HepG2 (cell line): ENCODE data around the gene RABGAP1. TPM values are rescaled to one million over a fixed set of nuclear protein-coding genes. Genes with fewer than 3 reads are reported as not detected.

Experiments
- ATAC-seq: fragments of 200-7000 bp; cut with Tn5 transposase; 3 replicates; pipeline ENCODE4 v1.9.1; 2020; ENCODE audit warnings: mild to moderate bottlenecking, moderate library complexity
- BruUV-seq: library from RNA; stranded (reverse); fragments of 400-500 nt; replicated peaks from 2 replicates; lab custom pipeline; 2021; lab: Mats Ljungman, UMichigan
- CTCF ChIA-PET: fragments of 300-600 bp; formaldehyde crosslinking; extraction: SDS; loops from one replicate; lab custom pipeline; 2021; ENCODE audit warnings: low total read pairs, inconsistent platforms, low intra/inter-chr PET ratio; lab: Yijun Ruan, JAX
- POLR2A ChIA-PET: fragments of 350-600 bp; sonication (Branson Sonifier 250); formaldehyde crosslinking; loops from one replicate; lab custom pipeline; 2020; ENCODE audit warnings: antibody characterized with exemption, inconsistent platforms; lab: Yijun Ruan, JAX
- DNase-seq: peaks from one replicate; pipeline ENCODE4 v3.0.0-alpha.2; 2015; ENCODE audit warnings: low spot score
- FAIRE-seq: peaks from 3 replicates; lab custom pipeline; 2011; peaks lifted over from hg19 to GRCh38; lab: Jason Lieb, UNC
- H2AFZ ChIP-seq: one replicate; pipeline ENCODE4 v1.6.1; 2011; ENCODE audit warnings: low read length, inconsistent platforms
- H3K27ac ChIP-seq: fragments of 300-600 bp; 3 replicates; pipeline ENCODE4 v1.8.0; 2011; ENCODE audit warnings: mixed run types, mild to moderate bottlenecking, mixed read lengths, low read length, inconsistent platforms; ENCODE audit not compliant: insufficient read depth; ENCODE audit errors: extremely low read length
- H3K27me3 ChIP-seq, 2 experiments: fragments of 200-600 bp in 1 of 2; 2 replicates in 1 of 2; 3 replicates in 1 of 2; pipeline versions ENCODE4 v1.6.0 to v1.8.0; 2011; ENCODE audit warnings: low read length in 2 of 2, mild to moderate bottlenecking in 2 of 2, moderate library complexity in 2 of 2, inconsistent platforms in 1 of 2; ENCODE audit not compliant: insufficient read depth in 2 of 2, control insufficient read depth in 1 of 2
- H3K36me3 ChIP-seq, 2 experiments: fragments of 200-600 bp in 1 of 2; replicated peaks in 1 of 2; 2 replicates in 1 of 2; 3 replicates in 1 of 2; pipeline versions ENCODE4 v1.5.1 to v1.8.0; 2011; ENCODE audit warnings: low read length in 2 of 2, inconsistent platforms in 1 of 2; ENCODE audit not compliant: insufficient read depth in 2 of 2, control insufficient read depth in 1 of 2
- H3K4me1 ChIP-seq: 2 replicates; pipeline ENCODE4 v1.5.1; 2012; ENCODE audit warnings: low read length, inconsistent platforms; ENCODE audit not compliant: insufficient read depth
- H3K4me2 ChIP-seq: 2 replicates; pipeline ENCODE4 v1.6.0; 2011; ENCODE audit warnings: low read depth, low read length, inconsistent platforms
- H3K4me3 ChIP-seq, 3 experiments: fragments of 200-600 bp in 1 of 3; sonication (generic), shearing (Covaris generic) in 1 of 3; replicated peaks in 1 of 3; 2 replicates each; pipeline ENCODE4 v1.5.1; 2011 to 2016; ENCODE audit warnings: low read length in 3 of 3, inconsistent platforms in 2 of 3, low read depth in 2 of 3, mild to moderate bottlenecking in 2 of 3, control low read depth in 1 of 3, mixed read lengths in 1 of 3; ENCODE audit not compliant: insufficient read depth in 1 of 3
- H3K79me2 ChIP-seq: one replicate; pipeline ENCODE4 v1.6.1; 2011; ENCODE audit warnings: low read length, inconsistent platforms; ENCODE audit not compliant: insufficient read depth
- H3K9ac ChIP-seq: 2 replicates; pipeline ENCODE4 v1.6.0; 2011; ENCODE audit warnings: mild to moderate bottlenecking, low read depth, low read length, inconsistent platforms; ENCODE audit not compliant: insufficient read depth
- H3K9me3 ChIP-seq: 2 replicates; pipeline ENCODE4 v1.5.1; 2012; ENCODE audit warnings: mild to moderate bottlenecking, low read length
- H4K20me1 ChIP-seq: 2 replicates; pipeline ENCODE4 v1.6.0; 2011; ENCODE audit warnings: inconsistent platforms, mild to moderate bottlenecking, low read length, moderate library complexity; ENCODE audit not compliant: insufficient read depth
- ARNTL ChIP-seq: sonication (generic); formaldehyde crosslinking; IDR thresholded peaks from 2 replicates; pipeline ENCODE4 v1.4.0; 2020; ENCODE audit warnings: mild to moderate bottlenecking, missing genetic modification reagents
- ATF7-NPFF ChIP-seq: sonication (generic); formaldehyde crosslinking; IDR thresholded peaks from 2 replicates; pipeline ENCODE4 v1.8.1; 2023; ENCODE audit warnings: mild to moderate bottlenecking, low read depth, missing genetic modification reagents, moderate library complexity
- BCL6 ChIP-seq: IDR thresholded peaks from 2 replicates; pipeline ENCODE4 v1.6.1; 2016; ENCODE audit warnings: missing genetic modification reagents, missing compliant biosample characterization
- FOXP1 ChIP-seq, 2 experiments: fragments of 450-650 bp in 1 of 2; IDR thresholded peaks; 2 replicates each; pipeline ENCODE4 v1.6.1; 2017 to 2018; ENCODE audit warnings: antibody characterized with exemption in 1 of 2
- ISL2 ChIP-seq: sonication (generic); formaldehyde crosslinking; IDR thresholded peaks from 2 replicates; pipeline ENCODE4 v1.5.0; 2020; ENCODE audit warnings: missing genetic modification reagents
- JARID2 ChIP-seq: sonication (generic); formaldehyde crosslinking; IDR thresholded peaks from 2 replicates; pipeline ENCODE4 v1.8.1; 2023; ENCODE audit warnings: missing genetic modification reagents, inconsistent platforms; ENCODE audit not compliant: insufficient replicate concordance
- KAT8 ChIP-seq: IDR thresholded peaks from 2 replicates; pipeline ENCODE4 v1.6.1; 2016; ENCODE audit warnings: missing genetic modification reagents, missing compliant biosample characterization
- NFATC3 ChIP-seq: sonication (generic); formaldehyde crosslinking; IDR thresholded peaks from 2 replicates; pipeline ENCODE4 v1.5.1; 2020; ENCODE audit warnings: mild to moderate bottlenecking, missing genetic modification reagents
- RAD51 ChIP-seq: fragments of 450-650 bp; IDR thresholded peaks from 2 replicates; pipeline ENCODE4 v1.6.1; 2016; ENCODE audit warnings: borderline replicate concordance
- SIN3A ChIP-seq: IDR thresholded peaks from 2 replicates; pipeline ENCODE4 v1.6.1; 2011; ENCODE audit warnings: low read depth, mild to moderate bottlenecking, control low read depth, low read length, borderline replicate concordance
- SRY ChIP-seq: sonication (generic); formaldehyde crosslinking; IDR thresholded peaks from 2 replicates; pipeline ENCODE4 v1.8.0; 2022; ENCODE audit warnings: mild to moderate bottlenecking, missing genetic modification reagents
- SUZ12 ChIP-seq: fragments of 150-350 bp; IDR thresholded peaks from 2 replicates; pipeline ENCODE4 v1.6.1; 2014; ENCODE audit warnings: low read depth, low read length
- ZFP62 ChIP-seq: sonication (generic); formaldehyde crosslinking; IDR thresholded peaks from 2 replicates; pipeline ENCODE4 v1.4.0; 2020; ENCODE audit warnings: missing genetic modification reagents
- ZNF12 ChIP-seq: sonication (generic); formaldehyde crosslinking; IDR thresholded peaks from 2 replicates; pipeline ENCODE4 v1.5.0; 2020; ENCODE audit warnings: missing genetic modification reagents
- ZNF674 ChIP-seq: sonication (generic); formaldehyde crosslinking; IDR thresholded peaks from 2 replicates; pipeline ENCODE4 v1.5.0; 2020; ENCODE audit warnings: low read depth, mild to moderate bottlenecking, missing genetic modification reagents
- ZNF761 ChIP-seq: sonication (generic); formaldehyde crosslinking; conservative IDR thresholded peaks from 2 replicates; pipeline ENCODE4 v1.4.0; 2020; ENCODE audit warnings: mild to moderate bottlenecking, missing genetic modification reagents
- in situ Hi-C: cut with HindIII; loops from 2 replicates; pipeline ENCODE4 v1.10.0; 2017; ENCODE audit warnings: low pct_unique_long_range_greater_than_20kb; ENCODE audit not compliant: extremely low pct_ligation_motif_present
- intact Hi-C: fragments of 100-400 bp; cut with micrococcal nuclease; formaldehyde crosslinking; loops from one replicate; pipeline ENCODE4 v1.10.0; 2022; ENCODE audit not compliant: unreplicated experiment
- polyA plus RNA-seq, 8 experiments: library from polyadenylated mRNA; depleted of rRNA in 3 of 8; stranded (reverse) in 7 of 8; unstranded in 1 of 8; fragments of >200 nt; fragmentation: Illumina TruSeq in 4 of 8; extraction: Trizol in 4 of 8; gene quantifications; 2 replicates each; pipeline versions ENCODE4 v1.2.1 to v1.2.3, GENCODE V29; 2011 to 2016; ENCODE audit warnings: low read depth in 4 of 8, missing spikeins in 1 of 8, mixed read lengths in 1 of 8; ENCODE audit not compliant: insufficient read depth in 1 of 8
- total RNA-seq, 5 experiments: library from RNA; depleted of rRNA; stranded (reverse); fragments of >200 nt; fragmentation: Illumina TruSeq; extraction: Trizol; gene quantifications; 2 replicates each; pipeline ENCODE4 v1.2.3, GENCODE V29; 2016; ENCODE audit warnings: low read depth in 1 of 5
- TF ChIP-seq, protein P1 (sequence below): sonication (generic); formaldehyde crosslinking; IDR thresholded peaks from 2 replicates; pipeline ENCODE4 v1.4.0; 2020; ENCODE audit warnings: missing genetic modification reagents, low read depth, mild to moderate bottlenecking, borderline replicate concordance
- TF ChIP-seq, protein P2 (sequence below): sonication (generic); formaldehyde crosslinking; IDR thresholded peaks from 2 replicates; pipeline ENCODE4 v1.4.0; 2020; ENCODE audit warnings: missing genetic modification reagents

Gene RABGAP1
- total and polyA plus RNA-seq, 2 of the 13 experiments (the other 11 are each of a cell fraction or from before 2014, with no cell fraction given): 19.1 to 19.3 TPM

DNA sequence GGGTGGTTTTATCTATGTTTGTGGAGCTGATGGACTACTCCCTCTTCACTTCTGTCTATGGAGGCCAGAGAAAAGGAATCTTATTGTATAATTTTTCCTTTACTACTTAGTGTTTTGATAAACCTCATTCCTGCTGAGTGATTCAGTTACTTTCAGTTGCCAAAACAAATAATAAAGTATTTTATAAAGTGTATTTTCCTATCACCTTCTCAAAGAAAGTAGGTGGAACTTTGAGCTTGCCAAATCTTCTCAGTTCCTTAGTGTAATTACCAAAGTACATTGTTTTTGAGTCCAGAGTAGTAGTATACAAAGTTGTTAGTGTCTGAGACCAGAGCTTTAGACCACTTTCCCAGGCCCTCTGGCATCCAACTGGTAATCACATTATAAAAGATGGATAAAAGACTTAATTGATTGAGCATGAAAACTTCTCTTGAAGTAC, 13.5 kb downstream of the RABGAP1 start:
- Histone ChIP-seq H3K9me3 (no peaks in the 10 kb centered on the region), H4K20me1 (no peaks in the 10 kb centered on the region), H3K4me1 (no peaks in the 10 kb centered on the region; the same call in 1 of the 2 replicates), H3K4me2 (no peak overlapping the region), H3K27me3 (no peaks in the 10 kb centered on the region), H3K27ac (no peak overlapping the region), H3K79me2 (peaks cover 71% of the 10 kb centered on the region), H3K4me3 (no peak overlapping the region), H3K9ac (no peak overlapping the region), H2AFZ (no peak overlapping the region), H3K36me3 (peaks cover 0 to 7% of the 10 kb centered on the region in 2 experiments; a peak in 1 of 5 replicates)
- intact Hi-C loops: no loop called here
- TF ChIP-seq ISL2 (CRISPR knock-in tag) (no peak), JARID2 (CRISPR knock-in tag) (no peak), SUZ12 (no peak), FOXP1 (IDR thresholded peaks at IDR 0.05) (no peak), FOXP1 (CRISPR knock-in tag; IDR thresholded peaks at IDR 0.05) (no peak), SIN3A (no peak), BCL6 (CRISPR knock-in tag) (no peak), RAD51 (no peak), ARNTL (no peak), ZNF12 (CRISPR knock-in tag) (no peak), ZFP62 (CRISPR knock-in tag) (no peak), SRY (no peak), ZNF674 (CRISPR knock-in tag) (no peak), ATF7-NPFF (CRISPR knock-in tag) (no peak), NFATC3 (CRISPR knock-in tag) (no peak), KAT8 (CRISPR knock-in tag) (no peak), ZNF761 (CRISPR knock-in tag) (no peak)
- TF ChIP-seq, protein P1, sequence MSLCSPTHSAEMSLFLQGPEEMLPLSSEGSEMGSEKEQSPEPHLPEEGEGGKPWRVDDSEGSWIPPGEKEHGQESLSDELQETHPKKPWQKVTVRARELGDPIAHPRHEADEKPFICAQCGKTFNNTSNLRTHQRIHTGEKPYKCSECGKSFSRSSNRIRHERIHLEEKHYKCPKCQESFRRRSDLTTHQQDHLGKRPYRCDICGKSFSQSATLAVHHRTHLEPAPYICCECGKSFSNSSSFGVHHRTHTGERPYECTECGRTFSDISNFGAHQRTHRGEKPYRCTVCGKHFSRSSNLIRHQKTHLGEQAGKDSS (CRISPR knock-in tag): no peak
- TF ChIP-seq, protein P2, sequence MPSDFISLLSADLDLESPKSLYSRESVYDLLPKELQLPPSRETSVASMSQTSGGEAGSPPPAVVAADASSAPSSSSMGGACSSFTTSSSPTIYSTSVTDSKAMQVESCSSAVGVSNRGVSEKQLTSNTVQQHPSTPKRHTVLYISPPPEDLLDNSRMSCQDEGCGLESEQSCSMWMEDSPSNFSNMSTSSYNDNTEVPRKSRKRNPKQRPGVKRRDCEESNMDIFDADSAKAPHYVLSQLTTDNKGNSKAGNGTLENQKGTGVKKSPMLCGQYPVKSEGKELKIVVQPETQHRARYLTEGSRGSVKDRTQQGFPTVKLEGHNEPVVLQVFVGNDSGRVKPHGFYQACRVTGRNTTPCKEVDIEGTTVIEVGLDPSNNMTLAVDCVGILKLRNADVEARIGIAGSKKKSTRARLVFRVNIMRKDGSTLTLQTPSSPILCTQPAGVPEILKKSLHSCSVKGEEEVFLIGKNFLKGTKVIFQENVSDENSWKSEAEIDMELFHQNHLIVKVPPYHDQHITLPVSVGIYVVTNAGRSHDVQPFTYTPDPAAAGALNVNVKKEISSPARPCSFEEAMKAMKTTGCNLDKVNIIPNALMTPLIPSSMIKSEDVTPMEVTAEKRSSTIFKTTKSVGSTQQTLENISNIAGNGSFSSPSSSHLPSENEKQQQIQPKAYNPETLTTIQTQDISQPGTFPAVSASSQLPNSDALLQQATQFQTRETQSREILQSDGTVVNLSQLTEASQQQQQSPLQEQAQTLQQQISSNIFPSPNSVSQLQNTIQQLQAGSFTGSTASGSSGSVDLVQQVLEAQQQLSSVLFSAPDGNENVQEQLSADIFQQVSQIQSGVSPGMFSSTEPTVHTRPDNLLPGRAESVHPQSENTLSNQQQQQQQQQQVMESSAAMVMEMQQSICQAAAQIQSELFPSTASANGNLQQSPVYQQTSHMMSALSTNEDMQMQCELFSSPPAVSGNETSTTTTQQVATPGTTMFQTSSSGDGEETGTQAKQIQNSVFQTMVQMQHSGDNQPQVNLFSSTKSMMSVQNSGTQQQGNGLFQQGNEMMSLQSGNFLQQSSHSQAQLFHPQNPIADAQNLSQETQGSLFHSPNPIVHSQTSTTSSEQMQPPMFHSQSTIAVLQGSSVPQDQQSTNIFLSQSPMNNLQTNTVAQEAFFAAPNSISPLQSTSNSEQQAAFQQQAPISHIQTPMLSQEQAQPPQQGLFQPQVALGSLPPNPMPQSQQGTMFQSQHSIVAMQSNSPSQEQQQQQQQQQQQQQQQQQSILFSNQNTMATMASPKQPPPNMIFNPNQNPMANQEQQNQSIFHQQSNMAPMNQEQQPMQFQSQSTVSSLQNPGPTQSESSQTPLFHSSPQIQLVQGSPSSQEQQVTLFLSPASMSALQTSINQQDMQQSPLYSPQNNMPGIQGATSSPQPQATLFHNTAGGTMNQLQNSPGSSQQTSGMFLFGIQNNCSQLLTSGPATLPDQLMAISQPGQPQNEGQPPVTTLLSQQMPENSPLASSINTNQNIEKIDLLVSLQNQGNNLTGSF (CRISPR knock-in tag): no peak
- ATAC-seq (no peak), DNase-seq (no peak), FAIRE-seq (no peak)
- BruUV-seq: no TSS peak
- ChIA-PET CTCF (no interaction called here), POLR2A (interaction anchor here (2.5 kb wide), 1 partner anchor 13 kb away, joined by 12 read pairs; the partner anchor contains the start of gene RABGAP1)
- in situ Hi-C loops: no loop called here
